Measurements from ENCODE around the gene AATK.

DNA sequence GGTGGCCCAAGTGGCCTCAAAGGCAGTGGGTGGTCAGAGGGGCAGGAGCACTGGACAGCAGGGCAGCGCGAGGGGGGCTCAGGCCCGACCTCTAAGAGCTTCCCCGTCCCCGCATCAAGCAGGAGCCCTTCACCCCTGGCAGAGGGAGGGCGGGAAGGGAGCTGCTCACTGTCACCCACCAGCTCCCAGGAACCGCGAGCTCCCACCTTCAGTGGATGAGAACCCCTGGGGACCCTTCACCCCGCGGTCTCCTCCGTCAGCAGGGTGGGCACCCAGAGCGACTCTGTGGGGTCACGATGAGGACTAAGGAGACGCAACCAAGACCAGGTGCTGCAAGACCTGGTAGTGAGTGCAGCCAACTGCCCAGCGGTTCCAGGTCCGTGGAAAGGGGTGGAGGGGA lies 43.1 kb upstream of the AATK start:
- no peak for TF ChIP-seq ARNTL (CRISPR knock-in tag; IDR thresholded peaks at IDR 0.05; ENCODE audit: borderline replicate concordance, low read depth)
- TF ChIP-seq, protein P1, sequence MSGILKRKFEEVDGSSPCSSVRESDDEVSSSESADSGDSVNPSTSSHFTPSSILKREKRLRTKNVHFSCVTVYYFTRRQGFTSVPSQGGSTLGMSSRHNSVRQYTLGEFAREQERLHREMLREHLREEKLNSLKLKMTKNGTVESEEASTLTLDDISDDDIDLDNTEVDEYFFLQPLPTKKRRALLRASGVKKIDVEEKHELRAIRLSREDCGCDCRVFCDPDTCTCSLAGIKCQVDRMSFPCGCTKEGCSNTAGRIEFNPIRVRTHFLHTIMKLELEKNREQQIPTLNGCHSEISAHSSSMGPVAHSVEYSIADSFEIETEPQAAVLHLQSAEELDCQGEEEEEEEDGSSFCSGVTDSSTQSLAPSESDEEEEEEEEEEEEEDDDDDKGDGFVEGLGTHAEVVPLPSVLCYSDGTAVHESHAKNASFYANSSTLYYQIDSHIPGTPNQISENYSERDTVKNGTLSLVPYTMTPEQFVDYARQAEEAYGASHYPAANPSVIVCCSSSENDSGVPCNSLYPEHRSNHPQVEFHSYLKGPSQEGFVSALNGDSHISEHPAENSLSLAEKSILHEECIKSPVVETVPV (CRISPR knock-in tag; IDR thresholded peaks at IDR 0.05), result no peak
- TF ChIP-seq, protein P2, sequence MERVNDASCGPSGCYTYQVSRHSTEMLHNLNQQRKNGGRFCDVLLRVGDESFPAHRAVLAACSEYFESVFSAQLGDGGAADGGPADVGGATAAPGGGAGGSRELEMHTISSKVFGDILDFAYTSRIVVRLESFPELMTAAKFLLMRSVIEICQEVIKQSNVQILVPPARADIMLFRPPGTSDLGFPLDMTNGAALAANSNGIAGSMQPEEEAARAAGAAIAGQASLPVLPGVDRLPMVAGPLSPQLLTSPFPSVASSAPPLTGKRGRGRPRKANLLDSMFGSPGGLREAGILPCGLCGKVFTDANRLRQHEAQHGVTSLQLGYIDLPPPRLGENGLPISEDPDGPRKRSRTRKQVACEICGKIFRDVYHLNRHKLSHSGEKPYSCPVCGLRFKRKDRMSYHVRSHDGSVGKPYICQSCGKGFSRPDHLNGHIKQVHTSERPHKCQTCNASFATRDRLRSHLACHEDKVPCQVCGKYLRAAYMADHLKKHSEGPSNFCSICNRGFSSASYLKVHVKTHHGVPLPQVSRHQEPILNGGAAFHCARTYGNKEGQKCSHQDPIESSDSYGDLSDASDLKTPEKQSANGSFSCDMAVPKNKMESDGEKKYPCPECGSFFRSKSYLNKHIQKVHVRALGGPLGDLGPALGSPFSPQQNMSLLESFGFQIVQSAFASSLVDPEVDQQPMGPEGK (CRISPR knock-in tag; IDR thresholded peaks at IDR 0.05; ENCODE audit: borderline replicate concordance), result no peak
- no peak for TF ChIP-seq TOX (CRISPR knock-in tag; IDR thresholded peaks at IDR 0.05; ENCODE audit: borderline replicate concordance)
- TF ChIP-seq ZNF8 (CRISPR knock-in tag; IDR thresholded peaks at IDR 0.05), result no peak
- TF ChIP-seq, protein P3, sequence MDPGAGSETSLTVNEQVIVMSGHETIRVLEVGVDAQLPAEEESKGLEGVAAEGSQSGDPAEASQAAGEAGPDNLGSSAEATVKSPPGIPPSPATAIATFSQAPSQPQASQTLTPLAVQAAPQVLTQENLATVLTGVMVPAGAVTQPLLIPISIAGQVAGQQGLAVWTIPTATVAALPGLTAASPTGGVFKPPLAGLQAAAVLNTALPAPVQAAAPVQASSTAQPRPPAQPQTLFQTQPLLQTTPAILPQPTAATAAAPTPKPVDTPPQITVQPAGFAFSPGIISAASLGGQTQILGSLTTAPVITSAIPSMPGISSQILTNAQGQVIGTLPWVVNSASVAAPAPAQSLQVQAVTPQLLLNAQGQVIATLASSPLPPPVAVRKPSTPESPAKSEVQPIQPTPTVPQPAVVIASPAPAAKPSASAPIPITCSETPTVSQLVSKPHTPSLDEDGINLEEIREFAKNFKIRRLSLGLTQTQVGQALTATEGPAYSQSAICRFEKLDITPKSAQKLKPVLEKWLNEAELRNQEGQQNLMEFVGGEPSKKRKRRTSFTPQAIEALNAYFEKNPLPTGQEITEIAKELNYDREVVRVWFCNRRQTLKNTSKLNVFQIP (CRISPR knock-in tag; IDR thresholded peaks at IDR 0.05; ENCODE audit: borderline replicate concordance, low read depth), result no peak

Measured in SK-N-SH treated with all-trans-retinoic acid at 6 μM for 48 hours (cell line).